NCI-H1417 treated with DMSO at 0.1 percent for 48 hours (cell line): ENCODE measurements around the gene THADA.
A peak's percentile ranks its signal among the peaks of the same experiment; 100 is the strongest.

Source experiments
- DNase-seq: peaks from one replicate; lab custom pipeline; 2025; lab: John Stamatoyannopoulos, UW

The THADA gene

DNA sequence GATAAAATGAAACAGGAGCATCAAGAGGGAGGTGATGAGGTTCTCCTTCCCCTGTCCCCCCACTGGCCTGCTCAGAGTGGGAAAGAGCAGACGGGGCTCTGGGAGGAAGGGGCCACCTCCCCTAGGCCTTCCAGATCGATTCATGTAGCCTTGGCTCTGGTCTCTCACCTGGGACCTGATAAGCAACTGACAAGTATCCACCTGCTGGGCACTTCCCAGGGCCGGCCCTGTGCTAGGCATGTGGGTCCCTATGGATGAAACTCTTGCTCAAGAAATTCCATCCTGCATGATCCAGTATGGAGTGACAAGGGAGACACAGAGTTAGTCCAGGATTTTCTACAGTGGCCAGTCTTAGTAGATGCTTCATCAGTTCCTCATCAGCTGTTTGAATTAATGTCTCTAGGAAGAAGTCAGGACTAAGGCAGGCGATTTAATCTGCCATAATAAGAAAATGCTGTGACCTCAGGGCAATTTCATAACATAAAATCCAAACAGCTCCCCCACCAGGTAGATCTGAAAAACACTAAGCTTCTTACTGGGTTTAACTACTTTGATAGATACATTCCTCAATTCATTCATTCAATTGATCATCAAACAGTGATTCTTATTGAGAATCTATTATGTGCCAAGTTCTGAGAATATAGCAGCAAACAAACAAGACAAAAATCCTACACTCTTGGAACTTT lies 324.8 kb downstream of the THADA start:
- DNase-seq = no peak

DNA sequence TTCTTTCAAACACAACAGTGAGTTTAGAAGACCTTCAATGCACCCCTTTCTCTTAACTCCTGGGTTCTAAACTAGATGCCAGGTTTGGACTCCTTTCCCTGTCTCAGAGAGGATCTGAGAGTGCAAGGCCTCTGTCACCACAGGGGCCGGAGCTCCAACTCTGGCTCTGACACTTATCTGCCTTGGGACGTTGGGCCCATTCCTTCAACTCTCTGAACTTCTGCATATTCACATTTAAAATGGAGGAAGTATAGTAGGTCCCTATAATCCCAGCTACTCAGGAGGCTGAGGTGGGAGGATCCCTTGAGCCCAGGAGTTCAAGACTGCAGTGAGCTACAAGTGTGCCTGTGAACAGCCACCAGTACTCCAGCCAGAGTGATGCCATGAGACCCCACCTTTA lies 325.4 kb downstream of the THADA start:
- no peak for DNase-seq

DNA sequence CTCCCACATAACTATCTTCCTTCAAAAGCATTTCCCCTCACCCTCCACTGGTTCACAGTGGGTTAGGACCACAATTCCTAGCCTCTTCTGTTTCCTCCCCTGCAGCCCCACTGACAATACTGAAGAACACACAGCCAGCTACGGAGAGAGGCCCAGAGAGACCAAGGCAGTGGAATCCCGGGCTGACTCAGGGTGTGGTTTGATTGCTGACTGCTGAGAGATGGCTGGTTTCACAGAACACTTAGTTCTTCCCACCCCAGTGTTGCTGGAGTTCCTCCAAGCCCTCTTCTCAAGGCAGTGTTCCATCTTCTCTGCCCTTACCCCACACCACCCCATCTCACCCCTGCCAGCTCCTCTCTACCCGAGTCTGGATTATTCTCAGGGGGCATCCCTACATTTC lies 326.1 kb downstream of the THADA start:
- DNase-seq = no peak

DNA sequence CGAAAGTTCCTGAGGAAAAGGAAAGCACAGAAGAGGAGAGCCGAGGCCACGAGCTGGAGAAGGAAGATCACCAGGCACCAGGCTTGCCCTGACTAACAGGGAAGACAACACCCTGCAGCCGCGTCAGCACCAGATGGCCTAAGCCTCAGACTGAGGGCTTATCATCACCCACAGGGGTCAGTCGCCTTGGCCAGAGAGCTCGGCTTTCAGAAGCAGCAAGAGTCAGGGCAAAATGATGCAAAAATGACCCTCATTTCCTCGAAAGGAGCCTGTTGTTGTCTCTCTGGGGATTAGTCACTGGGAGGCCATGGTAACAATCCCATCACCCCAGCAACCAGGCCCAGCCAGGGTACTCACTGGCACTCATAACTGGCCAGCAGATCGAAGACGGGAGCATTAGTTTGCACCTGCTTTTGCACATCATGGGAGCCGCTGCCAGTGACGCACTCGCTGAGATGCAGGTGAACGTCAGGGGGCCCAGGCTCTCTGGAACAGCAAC lies 326.7 kb downstream of the THADA start:
- DNase-seq = peak; percentile 79

DNA sequence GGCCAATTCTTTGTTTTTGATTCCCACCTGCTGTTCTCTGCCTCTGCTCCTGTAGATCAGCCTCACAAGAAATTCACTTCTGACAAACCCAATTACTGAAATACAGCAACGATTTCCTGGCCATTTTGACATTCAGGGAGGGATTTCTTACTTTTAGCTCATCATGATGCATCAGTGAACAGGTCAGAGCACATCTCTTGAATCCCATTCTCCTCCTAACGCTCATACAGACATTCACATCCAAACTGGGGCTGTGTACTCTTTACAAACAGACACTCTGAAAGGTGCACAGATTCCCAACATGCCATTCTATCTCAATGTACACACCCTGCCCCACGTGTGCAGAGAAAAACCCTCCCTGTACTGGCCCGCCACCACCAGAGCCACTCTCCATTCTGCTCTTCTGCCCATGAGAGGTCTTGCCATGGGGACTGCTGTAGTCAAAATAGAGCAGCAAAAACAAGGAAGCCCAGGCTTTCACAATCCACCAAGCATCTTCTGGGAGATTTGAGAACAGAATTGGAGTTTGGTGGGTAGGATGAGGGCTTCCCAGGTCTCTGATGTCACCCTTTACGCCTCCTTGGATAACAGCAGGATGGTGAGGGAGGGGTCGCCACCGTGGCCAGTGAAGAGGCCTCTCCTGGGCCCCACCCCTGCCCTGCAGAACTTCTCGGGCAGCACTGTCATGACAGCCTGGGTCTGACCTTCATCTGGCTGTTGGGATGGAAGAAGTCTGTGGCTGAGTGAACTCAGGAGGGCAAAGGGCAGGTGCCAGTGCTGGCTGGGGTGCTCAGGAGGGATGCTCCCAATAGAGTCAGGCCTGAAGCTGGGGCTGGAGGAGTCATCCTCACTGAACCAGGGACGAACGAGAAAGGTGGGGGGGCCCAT lies 327.5 kb downstream of the THADA start:
- no peak for DNase-seq

DNA sequence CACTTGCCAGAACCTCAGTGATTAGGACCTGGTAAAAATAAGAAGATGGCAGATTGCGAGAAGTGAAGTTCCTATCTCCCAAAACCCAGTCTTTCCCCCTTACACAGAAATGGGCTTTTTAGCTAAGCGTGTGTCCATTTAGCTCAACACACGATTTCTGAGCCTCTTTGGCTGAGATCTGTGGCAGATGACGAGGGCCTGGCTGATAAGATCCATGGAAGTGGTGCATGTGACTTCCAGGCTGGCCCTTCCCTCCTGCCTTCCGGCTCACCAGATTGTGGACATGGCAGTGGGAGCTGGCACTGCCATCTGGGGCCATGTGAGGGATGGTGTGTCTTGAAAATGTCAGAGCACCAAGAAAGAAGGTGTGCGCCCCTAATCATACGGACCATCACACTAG lies 328.5 kb downstream of the THADA start:
- no peak for DNase-seq

DNA sequence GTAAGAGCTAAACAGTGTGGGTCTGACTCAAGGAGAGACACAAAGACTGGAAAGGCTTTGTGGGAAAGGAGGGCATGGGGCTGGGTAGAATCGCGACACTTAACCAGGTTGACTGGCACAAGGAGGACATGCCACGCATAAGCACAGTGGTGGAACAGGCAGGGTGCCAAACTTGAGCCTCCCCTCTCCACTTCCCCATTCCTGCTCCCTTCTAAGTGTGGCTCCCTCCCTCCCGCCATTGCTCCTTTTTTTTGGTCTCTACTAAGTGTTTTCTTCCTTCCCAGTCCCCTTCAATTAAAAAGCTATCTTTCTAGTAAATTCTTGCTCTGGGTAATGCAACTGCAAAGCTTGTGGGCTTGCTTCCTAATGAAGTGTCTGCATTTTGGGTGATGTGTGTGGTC lies 329.1 kb downstream of the THADA start:
- DNase-seq = no peak

DNA sequence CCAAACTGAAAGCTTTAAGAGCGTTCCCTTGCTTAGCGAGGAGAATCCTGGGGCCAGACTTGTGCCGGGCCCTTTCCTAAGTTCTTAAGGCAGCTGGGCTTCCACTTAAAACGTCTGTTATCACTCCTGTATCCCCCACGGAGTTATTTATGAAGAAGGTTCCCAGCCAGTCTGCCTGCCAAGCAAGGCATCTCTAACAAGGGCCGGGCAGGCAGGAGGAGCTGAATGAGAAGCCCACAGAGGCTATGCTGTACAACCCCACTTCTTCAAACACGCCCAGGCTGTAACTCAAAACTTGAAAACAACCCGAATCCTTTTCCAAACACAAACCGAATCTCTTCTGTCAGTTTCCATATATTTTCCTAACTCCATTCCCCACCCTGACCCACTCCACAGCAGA lies 330.4 kb downstream of the THADA start:
- no peak for DNase-seq

DNA sequence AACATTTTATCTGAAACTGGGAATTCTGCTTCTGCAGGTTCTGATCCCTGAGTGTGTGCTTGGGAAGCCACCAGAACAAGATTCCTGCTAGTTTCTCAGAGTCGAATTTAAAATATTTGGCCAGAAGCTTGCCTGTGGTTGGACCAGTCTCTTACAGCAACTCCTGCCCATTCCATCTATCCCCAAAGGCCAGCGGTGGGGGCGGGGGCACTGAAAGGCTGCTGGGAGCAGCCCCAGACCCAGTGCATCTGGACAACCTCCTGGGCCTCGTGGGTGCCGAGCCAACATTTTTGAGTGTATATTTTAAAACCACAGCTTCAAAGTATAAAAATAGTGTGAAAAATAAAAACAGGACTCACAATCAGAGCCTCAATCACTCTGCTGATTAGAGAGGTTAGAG lies 330.8 kb downstream of the THADA start:
- no peak for DNase-seq

DNA sequence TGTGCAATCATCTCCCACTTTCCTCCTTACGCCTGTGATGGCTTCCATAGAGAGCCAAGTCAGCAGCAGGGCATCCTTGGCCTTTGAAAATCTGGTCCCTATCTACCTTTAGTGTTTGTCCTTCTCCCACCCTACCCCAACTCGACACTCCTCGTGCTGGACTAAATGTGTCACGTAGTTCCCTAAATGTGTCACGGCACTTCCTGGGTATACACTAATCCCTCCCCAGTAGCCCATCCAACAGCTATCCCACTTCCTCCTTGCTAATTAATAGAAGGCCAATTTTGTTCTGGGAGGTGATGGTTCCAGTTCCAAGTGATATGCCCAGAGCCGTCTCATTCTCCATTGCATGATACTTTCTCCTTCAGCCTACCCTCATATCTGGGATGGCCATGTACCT lies 332.9 kb downstream of the THADA start:
- no peak for DNase-seq

DNA sequence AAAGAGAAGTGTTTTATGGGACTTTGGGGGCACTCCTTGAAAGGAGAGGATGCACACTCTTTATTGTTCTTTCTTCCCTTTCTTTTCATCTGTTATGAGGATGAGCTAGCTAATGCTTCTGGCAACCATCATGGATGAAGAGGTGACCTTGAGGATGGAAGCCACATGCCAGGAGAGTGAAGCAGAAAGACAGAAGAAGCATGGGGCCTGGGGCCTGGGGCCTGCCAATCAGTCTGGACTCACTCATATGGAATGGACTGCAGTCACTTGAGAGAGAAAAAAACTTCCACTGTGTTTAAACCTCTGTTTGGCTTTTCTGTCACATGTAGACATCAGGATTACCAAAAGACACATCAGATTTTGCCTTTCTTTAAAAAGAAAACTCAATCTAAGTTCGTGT lies 333.6 kb downstream of the THADA start:
- DNase-seq = no peak

DNA sequence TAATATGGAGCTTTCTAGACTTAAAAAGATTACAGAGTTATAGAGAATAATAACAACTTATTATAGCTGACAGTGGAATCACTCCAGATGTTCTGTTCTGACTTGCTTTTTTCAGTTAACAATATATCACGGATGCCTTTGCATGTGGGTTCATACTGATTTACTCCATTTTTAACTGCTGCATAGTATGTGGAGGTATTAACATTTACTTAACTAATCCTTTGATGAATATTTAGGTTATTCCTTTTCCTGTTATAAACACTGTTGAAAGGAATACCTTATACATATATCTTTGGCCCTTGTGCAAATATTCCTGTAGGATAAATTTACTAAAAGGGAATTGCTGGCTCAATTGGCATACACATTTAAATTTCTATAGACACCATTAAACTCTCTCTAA lies 336.3 kb downstream of the THADA start:
- DNase-seq = no peak

DNA sequence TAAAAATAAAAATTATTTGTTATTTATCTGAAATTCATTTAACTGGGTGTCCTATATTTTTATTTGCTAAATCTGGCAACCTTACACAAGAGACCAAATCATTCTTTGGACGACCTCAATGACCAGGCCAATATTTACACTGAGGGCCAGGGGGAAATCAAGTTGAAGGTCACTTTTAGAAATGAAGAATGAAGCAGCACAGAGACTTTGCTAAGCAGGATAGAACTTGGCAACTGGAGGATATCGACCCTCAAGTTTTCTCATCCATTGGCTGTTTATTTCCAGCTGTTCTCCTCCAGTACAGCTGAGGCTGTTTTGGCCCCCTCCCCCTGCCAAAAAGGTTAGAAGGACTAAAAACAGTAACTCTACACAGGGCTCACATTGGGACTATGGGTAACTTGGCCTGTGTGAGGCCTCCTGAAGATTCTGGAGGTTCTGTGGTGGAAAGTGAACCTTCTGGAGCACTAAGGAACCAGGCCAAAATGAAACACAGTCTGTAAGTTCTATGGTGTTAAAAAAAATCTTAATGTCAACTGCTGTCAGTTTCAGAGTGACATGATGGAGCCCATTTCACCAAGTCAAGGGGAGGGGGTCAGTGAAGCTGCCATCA lies 337.2 kb downstream of the THADA start:
- no peak for DNase-seq

DNA sequence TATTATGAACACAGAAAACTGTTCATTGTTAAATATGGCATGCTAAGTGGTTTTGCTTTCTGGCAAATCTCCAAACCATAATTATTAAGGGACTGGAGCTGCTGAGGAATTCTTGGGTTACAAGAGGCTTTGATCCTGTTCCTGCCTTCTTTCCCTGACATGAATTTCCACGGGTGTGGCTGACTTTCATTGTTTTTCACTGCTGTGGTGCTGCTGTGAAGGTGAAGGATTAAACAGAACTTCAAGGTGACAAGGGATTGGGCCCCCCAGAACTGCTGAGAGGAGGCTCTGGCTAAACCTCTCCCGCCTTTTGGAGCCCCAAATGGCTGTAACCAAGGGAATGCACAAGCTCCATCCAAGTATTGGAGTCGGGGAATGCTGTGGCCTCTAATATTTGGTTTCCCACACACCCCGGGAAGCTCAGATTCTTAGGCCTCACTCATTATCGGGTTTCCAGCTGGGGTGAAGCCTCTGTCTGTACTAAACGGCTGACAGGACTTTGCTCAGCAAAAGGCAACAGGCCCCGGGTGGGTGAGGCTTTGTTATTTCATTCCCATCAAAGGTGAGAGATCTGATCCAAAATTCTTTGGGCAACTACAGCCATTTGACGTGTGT lies 340.4 kb downstream of the THADA start:
- DNase-seq = peak; percentile 49

DNA sequence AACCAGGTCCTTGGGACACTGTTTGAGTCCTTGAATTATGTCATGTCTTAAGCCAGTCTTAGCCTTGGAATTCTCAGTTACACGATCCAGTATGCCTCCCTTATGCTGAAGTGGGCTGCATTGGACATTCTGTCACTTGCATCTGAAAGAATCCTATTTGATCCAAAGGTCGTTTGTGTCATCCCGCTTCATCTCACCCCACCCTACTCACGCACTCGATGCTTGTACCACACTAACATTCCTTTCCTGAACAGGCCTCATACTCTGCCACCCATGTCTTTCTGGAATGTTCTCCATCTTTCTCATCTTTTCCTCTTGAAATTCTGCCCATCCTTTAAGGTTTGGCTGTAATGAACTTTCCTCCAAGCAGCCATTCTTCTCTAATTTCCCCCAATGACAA lies 341.5 kb downstream of the THADA start:
- no peak for DNase-seq

DNA sequence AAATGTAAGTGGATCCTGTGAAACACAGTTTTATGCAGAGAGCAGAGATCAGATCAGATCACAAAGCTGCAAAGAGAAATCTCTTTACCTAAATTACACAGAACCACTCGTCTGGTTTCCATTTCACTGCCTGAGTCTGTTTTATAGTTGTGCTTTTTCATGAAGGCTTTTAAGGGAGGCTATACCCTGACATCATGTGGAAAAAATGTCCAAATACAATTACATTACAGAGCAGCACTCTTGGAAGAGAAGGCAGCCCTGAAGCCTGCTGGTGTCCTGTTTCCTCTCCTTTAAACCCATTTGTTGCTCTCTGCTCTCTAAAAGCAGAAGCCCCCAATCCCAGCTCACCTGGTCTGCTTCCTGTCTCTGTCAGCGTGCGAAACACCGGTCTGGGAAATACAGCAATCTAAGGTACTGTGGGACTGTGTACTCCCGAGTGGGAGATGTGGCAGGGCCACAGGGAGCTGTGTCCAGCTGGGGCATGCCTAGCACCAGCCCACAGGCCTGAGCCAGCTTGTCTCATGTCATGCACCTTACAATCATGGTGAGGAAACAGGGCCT lies 344.6 kb downstream of the THADA start:
- DNase-seq = no peak

DNA sequence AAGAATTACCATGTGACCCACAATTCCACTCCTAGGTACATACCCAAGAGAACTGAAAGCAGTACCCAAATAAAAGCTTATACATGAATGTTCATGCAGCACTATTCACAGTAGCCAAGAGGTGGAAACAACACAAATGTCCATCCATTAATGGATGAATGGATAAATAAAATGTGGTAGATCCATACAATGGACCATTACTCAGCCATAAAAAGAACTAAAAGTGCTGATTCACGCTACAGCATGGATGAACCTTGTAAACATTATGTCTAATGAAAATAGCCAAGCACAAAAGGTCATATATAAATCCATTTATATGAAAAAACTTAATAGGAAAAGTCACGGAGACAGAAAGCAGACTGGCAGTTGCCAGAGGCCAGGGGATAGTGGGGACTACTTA lies 345.8 kb downstream of the THADA start:
- DNase-seq = no peak

DNA sequence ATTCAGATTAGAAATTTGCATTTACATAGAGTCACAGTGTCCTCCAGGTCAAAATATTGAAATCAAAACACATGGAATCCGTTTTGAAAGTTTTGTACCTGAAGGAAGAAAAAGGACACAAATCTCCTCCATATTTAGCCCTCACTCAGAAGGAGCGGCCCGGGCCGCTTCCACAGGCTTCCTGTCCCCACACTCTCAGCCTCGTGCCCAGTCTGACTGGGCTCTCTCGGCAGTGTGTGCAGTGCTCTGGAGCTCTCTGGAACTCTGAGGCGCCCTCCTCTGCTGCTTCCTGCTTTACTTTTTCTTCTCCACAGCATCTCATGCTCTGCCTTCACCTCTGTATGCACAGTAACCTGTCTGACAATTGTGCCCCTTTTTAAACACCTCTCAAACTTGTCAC lies 347.2 kb downstream of the THADA start:
- no peak for DNase-seq

DNA sequence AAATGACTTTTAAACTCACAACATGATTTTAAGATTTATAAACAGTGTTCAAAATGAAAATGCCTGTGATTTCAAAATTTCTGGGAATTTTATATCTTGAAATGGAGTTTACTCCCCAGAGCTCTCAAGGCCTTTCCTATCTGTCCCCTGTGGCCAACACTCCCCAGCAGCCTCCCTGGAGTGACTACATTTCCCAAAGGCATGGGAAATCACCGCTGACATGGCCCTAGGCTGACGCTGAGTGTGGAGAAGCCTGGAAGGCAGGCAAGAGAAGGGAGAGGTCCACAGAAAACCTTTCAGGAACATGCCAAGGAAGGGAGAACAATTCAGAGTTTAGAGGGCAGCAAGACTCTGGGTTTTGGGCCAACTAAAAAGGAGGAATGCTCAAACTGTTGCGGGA lies 349.2 kb downstream of the THADA start:
- no peak for DNase-seq

DNA sequence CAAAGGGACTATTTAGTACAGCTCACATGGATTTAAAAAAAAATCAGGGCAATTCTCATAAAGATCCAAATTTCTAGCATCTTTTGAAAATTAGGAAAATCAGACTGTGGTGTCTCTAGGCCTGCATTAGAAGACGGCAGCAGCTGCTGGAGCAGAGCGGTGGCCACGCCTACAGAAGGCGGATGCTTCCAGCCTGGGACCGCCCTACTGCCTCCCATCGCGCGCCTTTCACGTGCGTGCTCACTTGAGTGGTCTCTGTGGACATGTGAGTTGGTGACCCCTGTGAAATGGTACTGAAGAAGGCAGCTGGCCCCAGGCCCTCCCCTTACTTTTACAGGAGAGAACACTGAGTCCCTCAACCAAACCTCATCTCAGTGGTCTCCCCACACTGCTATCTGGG lies 354.3 kb downstream of the THADA start:
- no peak for DNase-seq

DNA sequence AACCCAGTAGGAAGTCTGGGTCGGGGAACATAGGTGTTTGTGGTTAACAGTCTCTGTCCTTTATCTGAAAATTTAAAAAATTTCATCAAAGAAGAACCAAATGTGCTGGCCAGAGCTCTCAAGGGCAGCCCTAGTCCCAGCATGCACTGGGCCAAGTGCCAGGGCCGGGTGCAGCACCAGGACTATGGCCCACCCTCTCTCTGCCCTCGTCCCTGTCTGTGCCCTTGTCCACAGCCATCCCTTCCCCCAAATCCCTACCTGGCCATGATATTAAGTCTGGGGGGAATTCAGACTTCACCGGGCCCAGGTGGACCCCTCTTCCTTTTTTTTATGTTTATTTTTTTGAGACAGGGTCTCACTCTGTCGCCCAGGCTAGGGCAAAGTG lies 355.1 kb downstream of the THADA start:
- DNase-seq = no peak
